HG02571 (cell line): ENCODE results near the gene AGAP9.
"Not testable (repeated sequence)": the region's sequence is repeated elsewhere in the genome, so short reads cannot be mapped to it uniquely, and the experiment has no call there.

Source experiments
- ATAC-seq: cut with Tn5 transposase; IDR thresholded peaks from one replicate; pipeline ENCODE4 v1.9.1; 2021; ENCODE audit warnings: mild to moderate bottlenecking, moderate library complexity; ENCODE audit not compliant: unreplicated experiment

The AGAP9 gene

GRCh38 chr10:47489630-47490029 lies 33.8 kb downstream of the AGAP9 start:
- ATAC-seq = not testable (repeated sequence)

GRCh38 chr10:47485943-47486342 lies 37.5 kb downstream of the AGAP9 start:
- not testable (repeated sequence) for ATAC-seq

- ATAC-seq = not testable (repeated sequence)
Measured at GRCh38 chr10:47484786-47485185, 38.7 kb downstream of the AGAP9 start.

GRCh38 chr10:47483923-47484322 lies 39.5 kb downstream of the AGAP9 start, which contains the start of gene ANXA8:
ANXA8 (minus strand) TSS chr10:47484115; CDS start chr10:47483933, 182 bp downstream.
- ATAC-seq = not testable (repeated sequence)

GRCh38 chr10:47482367-47482766 lies 41.1 kb downstream of the AGAP9 start:
- ATAC-seq = not testable (repeated sequence)

GRCh38 chr10:47481768-47482181 lies 41.7 kb downstream of the AGAP9 start:
- ATAC-seq = not testable (repeated sequence)

GRCh38 chr10:47481182-47481766 lies 42.2 kb downstream of the AGAP9 start:
- ATAC-seq = not testable (repeated sequence)

GRCh38 chr10:47480133-47480532 lies 43.3 kb downstream of the AGAP9 start:
- not testable (repeated sequence) for ATAC-seq

- not testable (repeated sequence) for ATAC-seq
Measured at GRCh38 chr10:47478114-47478513, 45.3 kb downstream of the AGAP9 start.

- ATAC-seq = not testable (repeated sequence)
Measured at GRCh38 chr10:47477078-47477477, 46.4 kb downstream of the AGAP9 start.

GRCh38 chr10:47475101-47475500 lies 48.3 kb downstream of the AGAP9 start:
- not testable (repeated sequence) for ATAC-seq

- ATAC-seq = not testable (repeated sequence)
Measured at GRCh38 chr10:47473516-47473915, 49.9 kb downstream of the AGAP9 start.

- ATAC-seq = not testable (repeated sequence)
Measured at GRCh38 chr10:47472647-47473046, 50.8 kb downstream of the AGAP9 start.

- ATAC-seq = not testable (repeated sequence)
Measured at GRCh38 chr10:47472072-47472471, 51.4 kb downstream of the AGAP9 start.

GRCh38 chr10:47468731-47469528 lies 54.5 kb downstream of the AGAP9 start:
- ATAC-seq = not testable (repeated sequence)

- ATAC-seq = not testable (repeated sequence)
Measured at GRCh38 chr10:47467957-47468356, 55.5 kb downstream of the AGAP9 start.

- ATAC-seq = not testable (repeated sequence)
Measured at GRCh38 chr10:47467458-47467857, 56.0 kb downstream of the AGAP9 start.

- not testable (repeated sequence) for ATAC-seq
Measured at GRCh38 chr10:47465216-47465917, 58.1 kb downstream of the AGAP9 start.

GRCh38 chr10:47462577-47463358 lies 60.7 kb downstream of the AGAP9 start:
- not testable (repeated sequence) for ATAC-seq

GRCh38 chr10:47461261-47461687 lies 62.2 kb downstream of the AGAP9 start:
- ATAC-seq = not testable (repeated sequence)
